ENCODE results near the gene ZAR1L. TPM values are rescaled to one million over a fixed set of nuclear protein-coding genes. Genes with fewer than 3 reads are reported as not detected.

Gene ZAR1L
- total RNA-seq, 1 experiment from 2014 or later, result not detected

DNA sequence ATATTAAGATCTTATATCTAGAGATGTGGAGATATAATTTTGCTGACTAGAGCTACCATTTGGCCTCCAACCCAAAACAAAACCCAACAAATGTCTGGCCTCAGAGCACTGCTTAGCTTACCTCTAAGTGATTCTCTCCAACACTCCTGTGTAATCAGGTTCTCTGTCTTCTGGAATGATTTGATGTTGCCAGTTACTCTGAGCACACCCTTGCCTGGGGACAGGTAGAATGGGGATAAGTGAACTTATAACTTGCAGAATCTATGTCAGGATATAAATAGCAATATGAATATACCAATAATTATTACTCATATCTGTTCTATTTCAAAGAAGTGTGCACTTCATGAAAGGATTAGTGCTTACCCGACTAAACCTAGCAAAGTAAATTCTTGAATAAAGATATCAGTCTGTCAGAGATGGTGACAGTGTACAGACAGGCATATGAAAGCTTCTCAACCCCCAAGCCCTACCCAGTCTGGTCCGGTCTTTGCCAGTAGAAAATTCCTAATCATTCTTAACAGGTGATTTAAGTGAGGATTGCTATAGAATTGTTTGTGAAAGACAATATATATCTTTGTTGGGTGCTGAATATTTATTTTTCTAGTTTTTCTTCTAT, 33.0 kb downstream of the ZAR1L start:
- no peaks in the 10 kb centered on the region for H3K36me3 ChIP-seq (ENCODE audit: control insufficient read depth, insufficient read depth, low read length)
- peaks cover 11% of the 10 kb centered on the region; the same call in 1 of the 2 replicates for H3K4me1 ChIP-seq (ENCODE audit: control insufficient read depth, insufficient read depth, low read length)
- in situ Hi-C loops (cut with HindIII; ENCODE audit: low pct_unique_long_range_greater_than_20kb, low sequenced_read_pairs), result no loop called here
- no peaks in the 10 kb centered on the region for H3K9me3 ChIP-seq (ENCODE audit: control insufficient read depth, insufficient read depth, low read depth, low read length)
- H3K4me3 ChIP-seq (ENCODE audit: low read depth in 2 of 2, low read length in 2 of 2), result no peak overlapping the region
- ATAC-seq (no peak), DNase-seq (ENCODE audit: low read depth, low spot score) (no peak)
- CTCF ChIA-PET, result no interaction called here
- POLR2A ChIA-PET, result no interaction called here
- BruUV-seq (replicated peaks), result no TSS peak
- H3K27me3 ChIP-seq (ENCODE audit: control insufficient read depth, insufficient read depth, low read length), result no peaks in the 10 kb centered on the region
- intact Hi-C loops (cut with micrococcal nuclease; ENCODE audit: unreplicated experiment), result no loop called here
- no peak overlapping the region for H3K27ac ChIP-seq (ENCODE audit: low read length)
- no peak for TF ChIP-seq SIN3A (IDR thresholded peaks at IDR 0.05; ENCODE audit: borderline replicate concordance, insufficient read depth, low read depth, low read length)
- TF ChIP-seq, protein P1, sequence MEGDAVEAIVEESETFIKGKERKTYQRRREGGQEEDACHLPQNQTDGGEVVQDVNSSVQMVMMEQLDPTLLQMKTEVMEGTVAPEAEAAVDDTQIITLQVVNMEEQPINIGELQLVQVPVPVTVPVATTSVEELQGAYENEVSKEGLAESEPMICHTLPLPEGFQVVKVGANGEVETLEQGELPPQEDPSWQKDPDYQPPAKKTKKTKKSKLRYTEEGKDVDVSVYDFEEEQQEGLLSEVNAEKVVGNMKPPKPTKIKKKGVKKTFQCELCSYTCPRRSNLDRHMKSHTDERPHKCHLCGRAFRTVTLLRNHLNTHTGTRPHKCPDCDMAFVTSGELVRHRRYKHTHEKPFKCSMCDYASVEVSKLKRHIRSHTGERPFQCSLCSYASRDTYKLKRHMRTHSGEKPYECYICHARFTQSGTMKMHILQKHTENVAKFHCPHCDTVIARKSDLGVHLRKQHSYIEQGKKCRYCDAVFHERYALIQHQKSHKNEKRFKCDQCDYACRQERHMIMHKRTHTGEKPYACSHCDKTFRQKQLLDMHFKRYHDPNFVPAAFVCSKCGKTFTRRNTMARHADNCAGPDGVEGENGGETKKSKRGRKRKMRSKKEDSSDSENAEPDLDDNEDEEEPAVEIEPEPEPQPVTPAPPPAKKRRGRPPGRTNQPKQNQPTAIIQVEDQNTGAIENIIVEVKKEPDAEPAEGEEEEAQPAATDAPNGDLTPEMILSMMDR (IDR thresholded peaks at IDR 0.05), result no peak
- TF ChIP-seq REST (IDR thresholded peaks at IDR 0.05; ENCODE audit: insufficient read depth in 1 of 2, low read depth in 2 of 2, low read length in 1 of 2), result no peak
- TF ChIP-seq POLR2AphosphoS5 (IDR thresholded peaks at IDR 0.05; ENCODE audit: low read depth, low read length), result no peak
- TF ChIP-seq TCF7L2 (IDR thresholded peaks at IDR 0.05; ENCODE audit: low read depth, low read length), result no peak

DNA sequence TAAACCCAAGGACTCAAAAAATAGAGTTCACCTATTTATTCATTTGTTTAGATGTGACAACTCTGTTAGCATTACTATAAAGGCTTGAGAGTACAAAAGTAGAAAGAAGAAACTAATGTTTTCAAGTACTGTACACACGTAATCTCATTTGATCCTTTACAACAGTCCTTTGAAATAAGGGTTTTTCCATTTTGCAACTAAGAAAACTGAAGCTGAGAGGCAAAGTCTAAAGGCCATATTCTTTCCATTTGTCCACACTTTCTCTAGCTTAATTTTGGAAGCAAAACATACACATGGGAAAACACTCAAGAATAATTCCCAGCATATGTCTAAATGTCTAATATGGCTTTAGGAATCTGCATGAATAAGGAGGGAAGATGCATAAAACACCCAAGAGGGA, 34.1 kb downstream of the ZAR1L start:
- TF ChIP-seq REST (IDR thresholded peaks at IDR 0.05; ENCODE audit: insufficient read depth in 1 of 2, low read depth in 2 of 2, low read length in 1 of 2) (no peak), SIN3A (IDR thresholded peaks at IDR 0.05; ENCODE audit: borderline replicate concordance, insufficient read depth, low read depth, low read length) (no peak), TCF7L2 (IDR thresholded peaks at IDR 0.05; ENCODE audit: low read depth, low read length) (no peak), POLR2AphosphoS5 (IDR thresholded peaks at IDR 0.05; ENCODE audit: low read depth, low read length) (no peak)
- TF ChIP-seq, protein P1 (IDR thresholded peaks at IDR 0.05), result no peak
- in situ Hi-C loops (cut with HindIII; ENCODE audit: low pct_unique_long_range_greater_than_20kb, low sequenced_read_pairs), result no loop called here

More for the DNA sequence above, 34.1 kb downstream of the ZAR1L start:
- no peak for DNase-seq (ENCODE audit: low read depth, low spot score)
- no peak for ATAC-seq
- ChIA-PET CTCF (no interaction called here), POLR2A (no interaction called here)
- H3K4me1 ChIP-seq (ENCODE audit: control insufficient read depth, insufficient read depth, low read length), result peaks cover 11% of the 10 kb centered on the region; the same call in 1 of the 2 replicates
- intact Hi-C loops (cut with micrococcal nuclease; ENCODE audit: unreplicated experiment), result no loop called here
- no peak overlapping the region for H3K27ac ChIP-seq (ENCODE audit: low read length)
- no TSS peak for BruUV-seq (replicated peaks)
- no peak overlapping the region for H3K4me3 ChIP-seq (ENCODE audit: low read depth in 2 of 2, low read length in 2 of 2)
- H3K9me3 ChIP-seq (ENCODE audit: control insufficient read depth, insufficient read depth, low read depth, low read length), result no peaks in the 10 kb centered on the region
- no peaks in the 10 kb centered on the region for H3K36me3 ChIP-seq (ENCODE audit: control insufficient read depth, insufficient read depth, low read length)
- H3K27me3 ChIP-seq (ENCODE audit: control insufficient read depth, insufficient read depth, low read length), result no peaks in the 10 kb centered on the region

All from Panc1 (cell line).